Embryonic facial prominence (tissue), 1 donor: Measurements from ENCODE around the gene MAX.

Experiments
- DNase-seq: peaks from one replicate; pipeline ENCODE4 v3.0.0-alpha.2; 2016; ENCODE audit errors: extremely low spot score

MAX gene

DNA sequence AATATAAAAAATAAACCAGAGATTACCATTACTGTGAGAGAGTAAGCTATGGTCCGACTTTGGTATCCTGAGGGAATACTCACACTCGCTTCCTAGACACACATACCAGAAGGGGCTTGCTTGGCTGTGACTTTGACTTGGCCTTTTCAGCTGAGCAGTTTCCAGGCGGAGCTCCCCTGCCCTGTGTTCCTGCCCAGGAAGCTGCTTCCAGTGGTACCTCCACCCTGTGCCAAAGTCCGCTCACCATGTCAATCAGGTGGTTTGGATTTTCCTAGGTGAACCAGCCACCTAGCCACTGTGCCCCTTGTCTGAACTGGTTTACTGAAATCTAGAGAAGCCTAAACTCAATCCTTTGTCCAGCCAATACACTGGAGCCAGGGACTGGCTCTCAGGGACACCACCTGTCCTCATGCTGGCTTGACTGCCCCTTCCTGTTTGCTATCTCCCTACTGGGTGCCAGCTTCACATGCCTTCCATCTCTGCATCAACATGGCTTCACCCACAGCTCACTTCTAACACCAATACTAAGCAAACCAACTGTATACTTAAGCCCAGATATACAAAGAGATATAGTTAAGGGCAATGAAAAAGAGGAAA is 28.6 kb downstream of the MAX start:
- DNase-seq = no peak

DNA sequence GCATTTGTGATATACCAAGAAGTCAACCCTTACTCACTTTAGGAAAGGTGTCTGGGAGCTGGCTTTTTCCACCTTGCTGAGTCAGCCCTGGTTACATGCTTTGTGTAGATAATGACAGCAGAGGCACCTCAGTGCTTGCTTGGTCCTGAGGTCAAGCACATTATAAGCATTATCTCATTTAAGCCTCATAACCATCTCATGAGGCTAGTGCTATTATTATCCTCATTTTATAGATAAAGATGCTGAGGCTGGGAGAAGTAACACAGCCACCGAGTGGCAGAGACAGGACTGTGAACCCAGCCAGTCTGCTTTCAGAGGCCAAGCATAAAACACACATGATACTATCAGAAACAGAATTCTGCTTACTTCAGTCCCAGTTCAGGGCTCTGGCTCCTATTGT is 29.4 kb downstream of the MAX start:
- no peak for DNase-seq

DNA sequence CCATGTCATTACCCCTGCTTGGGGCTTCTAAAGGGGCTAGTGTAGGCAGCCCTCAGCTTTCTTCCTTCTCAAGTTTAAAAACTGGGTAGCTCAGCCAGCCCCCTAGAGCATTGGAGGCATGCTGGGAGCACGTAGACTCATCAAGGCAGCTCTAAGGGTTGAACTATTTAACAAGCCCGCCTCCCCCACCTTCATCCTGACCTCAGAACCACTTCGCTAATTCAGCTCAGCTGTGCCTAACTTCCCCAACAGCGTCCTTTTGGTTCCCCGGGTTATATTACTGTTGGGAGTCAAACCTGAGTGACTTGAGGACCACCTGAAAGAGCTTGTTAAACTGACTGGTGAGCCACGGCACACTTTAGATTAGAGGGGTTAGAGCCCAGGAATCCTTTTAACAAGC is 30.1 kb downstream of the MAX start:
- DNase-seq = no peak

DNA sequence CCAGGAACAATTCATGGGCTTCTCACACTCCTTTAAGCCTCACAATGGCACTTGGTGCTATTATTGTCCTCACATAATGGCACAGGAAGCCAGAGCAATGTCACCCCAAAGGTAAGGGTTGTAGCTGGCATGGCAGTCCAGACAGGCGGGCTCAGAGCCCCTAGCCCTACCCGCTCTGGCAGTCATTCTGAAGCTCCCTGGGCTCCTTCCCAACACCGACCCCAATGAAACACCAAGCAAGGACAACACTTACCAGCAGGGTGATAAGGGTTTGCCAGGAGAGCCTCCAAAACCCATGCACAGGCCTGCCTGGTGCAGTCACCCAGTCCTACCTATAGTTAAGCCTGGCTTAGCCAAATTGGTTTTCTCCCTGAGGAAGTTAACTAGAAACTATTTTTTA is 30.8 kb downstream of the MAX start:
- DNase-seq = no peak

DNA sequence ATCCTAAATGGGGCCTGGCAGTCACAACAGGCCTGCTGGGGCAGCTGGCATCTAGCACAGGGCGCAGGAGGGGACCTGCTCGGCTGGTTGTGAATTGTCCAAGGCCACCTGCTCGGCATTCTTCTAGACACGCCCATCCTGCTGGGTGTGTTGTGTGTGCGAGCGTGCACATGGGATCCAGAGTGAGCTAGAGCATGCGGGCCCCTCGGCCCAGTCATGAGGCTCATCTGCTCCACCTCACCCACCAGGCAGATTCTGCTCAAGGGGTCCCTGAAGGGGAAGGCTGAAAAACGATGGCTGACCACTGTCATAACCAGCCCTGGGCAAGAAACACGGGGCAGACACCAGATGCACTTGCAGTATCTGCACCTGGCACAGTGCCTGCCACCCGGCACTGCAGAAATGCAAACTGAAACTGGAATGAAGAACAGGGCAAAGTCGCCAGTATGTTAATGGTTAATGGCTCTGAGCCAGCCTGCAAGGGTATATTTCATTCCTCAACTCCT is 31.8 kb downstream of the MAX start:
- no peak for DNase-seq

DNA sequence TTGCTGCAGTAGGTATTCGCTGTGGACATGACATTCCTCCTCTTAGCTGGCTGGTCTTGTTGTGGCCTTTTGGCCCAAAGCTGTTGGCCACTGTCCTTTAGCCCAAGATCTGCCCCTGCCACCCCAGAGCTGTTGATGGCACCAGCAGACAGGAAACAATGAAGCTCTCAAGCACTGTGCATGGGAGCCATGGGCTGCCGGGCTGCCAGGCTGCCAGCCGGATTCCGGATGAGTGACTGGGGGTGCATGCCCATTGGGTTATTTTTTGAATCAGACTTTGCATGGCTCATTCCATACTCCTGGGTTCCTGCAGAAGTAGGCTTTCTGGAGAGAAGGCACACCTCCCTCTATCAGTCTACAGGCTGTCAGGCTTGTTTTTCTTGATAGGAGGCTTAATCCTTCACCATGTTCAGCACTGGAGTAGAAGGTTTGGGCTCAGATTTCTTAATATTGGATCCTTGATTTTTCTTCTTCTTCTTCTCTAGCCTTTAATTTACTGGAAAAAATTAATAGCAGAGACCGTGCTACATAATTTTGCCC is 32.4 kb downstream of the MAX start:
- DNase-seq = no peak

DNA sequence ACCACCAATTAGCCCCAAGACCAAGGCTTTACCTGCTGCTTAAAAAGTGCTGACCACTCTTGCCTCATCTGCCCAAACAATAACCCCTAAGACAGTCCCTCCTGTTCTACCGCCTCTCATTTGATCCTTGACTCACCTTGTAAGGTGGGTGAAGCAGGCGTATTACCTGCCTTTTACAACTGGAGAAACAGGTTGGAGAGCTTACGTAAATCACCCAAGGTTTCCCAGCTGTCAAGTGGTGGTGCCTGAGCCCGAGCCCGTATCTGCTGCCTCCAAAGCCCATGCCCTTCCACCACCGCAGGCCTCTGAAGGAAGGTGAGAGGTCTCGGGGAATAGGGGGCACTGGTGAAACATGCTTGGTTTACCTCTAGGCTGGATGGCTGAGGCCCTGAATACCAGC is 36.6 kb downstream of the MAX start:
- DNase-seq = no peak

DNA sequence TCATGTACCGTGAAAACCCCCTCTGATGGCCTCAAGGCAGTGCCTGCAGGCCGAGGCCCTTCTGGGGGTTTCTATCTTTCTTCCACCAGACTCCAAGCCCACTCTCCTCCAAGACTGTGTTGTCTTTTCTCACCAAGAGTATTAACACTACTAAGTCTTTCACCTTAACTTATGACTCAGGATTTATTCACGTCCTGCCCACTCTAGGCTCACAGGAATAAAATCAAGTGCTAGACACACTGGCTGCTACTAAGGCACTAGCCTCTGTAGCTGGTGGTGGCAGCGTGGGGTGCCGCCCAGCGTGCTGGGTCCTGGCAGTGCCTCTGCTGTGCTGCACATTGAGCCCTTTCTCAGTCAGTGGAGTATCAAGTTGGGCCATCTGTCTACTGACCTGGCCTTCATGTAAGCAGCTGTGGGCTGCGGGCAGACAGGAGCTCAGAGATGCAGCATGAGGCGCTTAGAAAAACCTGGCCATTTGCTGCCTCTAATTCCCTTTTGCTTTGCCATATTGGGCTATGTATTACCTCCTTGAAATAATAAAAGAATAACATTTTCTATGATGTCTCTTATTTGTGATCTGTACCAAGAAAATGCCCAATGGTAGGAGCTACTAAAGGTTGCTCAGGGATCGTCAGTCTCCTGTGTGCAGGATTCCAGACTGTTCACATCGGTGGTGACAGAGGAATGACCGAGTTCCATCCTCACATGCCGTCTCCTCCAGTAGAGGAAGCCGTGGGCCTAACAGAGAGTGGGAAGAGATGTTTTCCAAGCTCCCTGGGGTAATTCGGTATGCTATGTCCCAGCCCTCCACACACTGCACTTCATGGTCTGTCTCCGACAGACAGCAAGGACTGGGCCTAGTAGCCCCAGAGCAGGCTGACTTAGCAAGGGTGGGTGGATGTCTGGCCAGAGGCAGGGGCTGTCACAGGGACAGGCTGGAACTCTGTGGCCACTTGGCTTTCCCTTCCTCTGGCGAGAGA is 39.9 kb downstream of the MAX start:
- DNase-seq = no peak

DNA sequence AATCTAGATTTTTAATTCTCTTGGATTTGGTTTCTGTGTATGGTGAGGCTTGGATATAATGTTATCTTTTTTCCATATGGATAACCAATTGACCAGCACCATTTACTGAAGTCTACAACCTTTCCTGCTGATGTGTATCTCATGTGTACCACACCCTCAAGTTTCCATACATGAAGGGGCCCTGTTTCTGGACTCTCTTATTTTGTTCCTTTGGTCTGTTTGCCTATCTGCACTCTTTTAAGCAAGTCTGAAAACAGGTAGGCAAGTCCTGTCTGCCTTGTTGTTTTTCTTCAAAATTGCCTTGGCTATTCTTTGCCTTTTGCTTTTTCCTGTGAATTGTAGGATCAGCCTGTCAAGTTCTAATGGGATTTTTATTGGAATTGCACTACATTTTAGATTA is 44.6 kb downstream of the MAX start:
- DNase-seq = no peak

DNA sequence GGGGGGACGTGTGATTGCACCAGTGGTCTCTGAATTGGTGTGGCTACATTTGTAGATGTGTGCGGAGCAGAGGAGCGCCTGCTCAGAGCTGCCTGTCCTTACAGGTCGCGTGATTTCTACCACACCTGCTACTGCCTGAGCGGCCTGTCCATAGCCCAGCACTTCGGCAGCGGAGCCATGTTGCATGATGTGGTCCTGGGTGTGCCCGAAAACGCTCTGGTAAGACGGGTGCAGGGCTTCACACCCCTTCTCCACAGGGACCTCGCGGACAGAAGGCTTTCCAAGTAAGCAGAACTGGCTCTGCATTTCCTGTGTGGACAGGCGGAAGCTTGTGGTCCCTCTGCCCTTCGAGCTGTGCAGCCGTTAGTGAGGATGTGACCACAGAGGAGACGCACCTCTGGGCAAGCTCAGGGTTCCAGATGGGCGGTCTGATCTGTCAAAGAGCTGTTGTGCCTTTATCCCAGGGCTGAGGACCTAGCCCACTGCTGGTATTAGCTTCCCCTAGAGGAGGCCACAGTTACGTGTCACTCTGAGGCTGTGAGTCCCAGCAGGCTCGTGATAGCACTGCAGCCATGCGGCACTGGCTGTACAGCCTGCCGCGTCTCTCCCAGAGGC is 47.7 kb downstream of the MAX start:
- DNase-seq = no peak

DNA sequence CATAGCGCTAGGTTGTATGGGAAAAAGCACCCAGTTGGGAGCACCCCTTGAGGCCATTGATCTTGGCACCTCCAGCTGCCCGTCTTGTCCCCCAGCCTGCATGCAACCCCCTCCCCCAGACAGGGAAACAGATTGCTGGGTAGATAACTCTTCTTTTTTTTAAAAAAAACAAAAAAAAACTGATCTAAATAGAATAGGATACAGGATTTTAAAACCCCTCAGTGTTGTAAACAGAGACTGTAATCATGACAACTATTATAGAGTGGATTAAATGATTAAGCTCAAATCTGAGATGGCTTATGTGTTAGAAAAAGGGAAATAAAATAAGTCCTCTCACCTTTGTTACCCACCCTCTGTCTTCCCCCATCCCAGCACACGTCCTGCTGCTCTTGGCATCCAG is 48.9 kb downstream of the MAX start:
- no peak for DNase-seq

DNA sequence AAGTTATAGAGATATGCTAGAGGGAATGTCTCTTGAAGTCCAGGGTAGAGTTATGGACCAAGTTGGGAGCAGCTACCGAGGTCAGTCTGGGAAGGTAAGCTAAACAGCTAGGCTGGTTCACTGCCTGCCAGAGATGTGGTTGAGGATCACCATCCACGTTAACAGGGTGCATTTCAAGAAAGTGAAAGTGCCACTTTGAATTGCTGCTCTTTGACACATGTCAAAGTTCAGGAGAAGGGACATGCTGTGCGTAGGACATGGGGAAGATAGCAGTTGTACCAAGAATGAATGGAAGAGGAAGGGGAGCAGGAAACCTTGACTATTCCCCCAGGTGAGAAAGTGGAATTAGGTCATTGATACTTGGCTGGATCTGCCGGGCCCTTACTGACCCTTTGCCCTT is 49.5 kb downstream of the MAX start:
- no peak for DNase-seq

DNA sequence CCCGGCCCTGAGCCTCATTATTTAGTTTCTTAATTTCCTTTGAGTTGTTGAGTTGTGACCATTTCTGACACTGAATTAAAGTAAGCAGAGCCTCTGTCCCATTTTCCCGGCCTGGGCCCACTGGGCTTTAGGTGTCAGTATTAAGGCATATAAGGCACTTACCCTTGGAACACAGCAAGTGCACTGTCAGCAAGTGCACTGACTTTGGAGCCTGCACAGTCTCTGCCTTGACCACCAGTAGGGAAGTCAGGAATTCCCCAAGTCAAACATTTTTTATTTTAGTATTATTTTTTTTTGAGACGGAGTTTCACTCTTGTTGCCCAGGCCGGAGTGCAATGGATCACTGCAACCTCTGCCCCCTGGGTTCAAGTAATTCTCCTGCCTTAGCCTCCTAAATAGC is 56.6 kb downstream of the MAX start:
- no peak for DNase-seq

DNA sequence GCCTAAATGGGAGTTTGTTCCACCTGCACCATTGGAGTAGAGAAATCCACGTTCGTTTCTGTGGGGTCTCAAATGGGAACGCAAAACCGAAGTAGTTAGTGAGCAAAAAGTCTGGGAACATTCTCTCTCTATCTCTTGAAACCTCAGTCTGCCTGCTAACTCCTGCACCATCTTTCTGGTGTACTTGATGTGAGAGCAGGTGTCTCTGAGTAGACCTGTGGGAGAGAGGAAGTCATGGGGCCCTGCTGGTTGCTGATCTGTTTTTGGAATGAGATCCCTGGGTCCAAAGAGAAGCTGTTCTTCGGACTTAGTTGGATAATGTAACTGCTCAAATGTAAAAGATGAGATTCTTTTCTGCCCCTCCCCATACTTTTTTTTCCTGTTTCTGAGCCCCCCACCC is 57.3 kb downstream of the MAX start:
- DNase-seq = no peak

DNA sequence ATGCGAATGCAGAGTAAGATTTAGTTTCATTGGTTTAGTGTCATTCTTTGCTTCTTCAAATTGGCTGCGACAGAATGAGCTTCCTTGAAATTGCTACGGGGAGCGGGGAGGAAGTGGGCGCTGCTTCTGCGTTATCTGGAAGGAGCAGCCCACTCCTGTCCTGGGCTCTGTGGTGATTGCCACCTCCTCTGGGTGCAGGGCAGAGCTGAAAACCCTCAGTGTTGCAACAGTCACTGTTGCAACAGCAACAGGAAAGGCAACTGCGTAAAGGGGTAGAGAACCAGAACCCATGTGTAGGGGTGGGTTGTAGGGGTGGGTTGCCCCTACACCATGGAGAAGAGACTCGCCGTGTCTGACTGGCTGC is 57.7 kb downstream of the MAX start:
- DNase-seq = no peak

DNA sequence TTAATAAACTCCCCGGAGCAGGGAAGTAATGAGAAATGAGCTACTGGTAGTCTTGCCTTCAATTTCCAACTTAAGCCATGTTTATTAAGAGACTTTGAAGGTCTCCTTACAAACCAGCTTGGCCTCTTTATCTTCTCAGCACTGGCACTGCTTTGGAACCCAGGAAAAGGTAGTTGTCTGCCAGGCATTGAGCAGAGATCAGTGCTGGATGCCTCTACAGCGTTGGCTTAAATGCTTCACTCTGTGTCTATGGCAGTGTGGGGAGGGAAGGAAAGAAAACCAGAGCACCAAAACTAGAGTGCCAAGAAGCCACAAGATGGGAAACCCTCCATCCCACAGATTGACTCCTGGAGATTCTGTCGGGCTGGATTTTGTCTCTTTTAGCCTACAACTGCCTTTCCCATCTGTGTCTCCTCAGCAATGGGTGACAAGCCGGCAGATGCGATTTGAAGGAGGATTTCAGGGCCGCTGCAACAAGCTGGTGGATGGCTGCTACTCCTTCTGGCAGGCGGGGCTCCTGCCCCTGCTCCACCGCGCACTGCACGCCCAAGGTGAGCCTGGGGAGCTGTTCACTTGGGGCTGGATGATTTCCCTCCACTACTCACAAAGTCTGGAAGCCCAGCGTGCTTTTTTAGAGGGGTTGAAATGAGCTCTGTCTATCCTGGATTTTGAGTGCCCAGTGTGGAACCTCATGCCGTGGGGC is 58.3 kb downstream of the MAX start:
- DNase-seq = no peak

DNA sequence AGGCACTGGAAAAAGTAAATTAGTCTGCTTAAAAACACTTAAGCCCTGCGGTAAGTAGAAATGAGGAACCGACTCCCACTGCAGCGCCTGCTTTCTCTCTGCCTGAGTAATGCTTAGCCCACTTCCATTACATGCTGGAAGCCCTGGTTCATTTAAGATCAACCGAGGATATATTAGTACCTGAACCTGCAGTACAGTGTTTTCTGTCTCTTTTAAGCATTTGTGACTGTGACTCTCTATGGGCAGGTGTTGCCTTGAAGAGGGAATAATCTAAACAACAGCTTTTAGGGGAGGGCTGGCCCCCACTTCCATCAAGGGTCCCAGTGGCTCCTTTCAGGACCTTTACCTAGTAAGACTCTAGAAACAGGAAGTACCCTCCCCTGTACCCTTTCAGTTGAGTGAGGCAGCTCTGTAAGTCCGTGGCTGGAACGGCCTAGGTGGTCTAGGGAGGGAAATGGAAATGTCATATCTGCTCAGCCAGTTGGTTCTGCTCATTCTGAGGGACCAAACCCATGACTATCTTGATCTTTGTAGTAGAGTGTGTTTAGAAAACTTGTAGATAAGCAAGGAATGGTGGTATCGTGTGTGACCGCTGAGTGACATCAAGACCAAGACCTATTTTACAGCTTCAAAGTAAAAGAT is 59.5 kb downstream of the MAX start:
- DNase-seq = no peak

DNA sequence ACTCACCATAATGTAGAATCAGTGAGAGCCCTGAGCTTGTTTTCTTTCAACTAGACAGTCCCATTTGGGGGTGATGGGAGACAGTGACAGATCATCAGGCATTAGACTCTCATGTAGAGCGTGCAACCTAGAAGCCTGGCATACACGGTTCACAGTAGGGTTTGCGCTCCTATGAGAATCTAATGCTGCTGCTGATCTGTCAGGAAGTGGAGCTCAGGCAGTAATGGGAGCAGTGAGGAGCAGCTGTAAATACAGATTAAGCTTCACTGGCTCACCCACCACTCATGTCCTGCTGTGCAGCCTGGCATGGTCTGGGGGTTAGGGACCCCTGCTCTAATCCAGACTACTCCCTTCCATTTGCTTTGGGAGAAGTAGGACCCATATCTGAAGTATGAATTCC is 60.0 kb downstream of the MAX start:
- DNase-seq = no peak

DNA sequence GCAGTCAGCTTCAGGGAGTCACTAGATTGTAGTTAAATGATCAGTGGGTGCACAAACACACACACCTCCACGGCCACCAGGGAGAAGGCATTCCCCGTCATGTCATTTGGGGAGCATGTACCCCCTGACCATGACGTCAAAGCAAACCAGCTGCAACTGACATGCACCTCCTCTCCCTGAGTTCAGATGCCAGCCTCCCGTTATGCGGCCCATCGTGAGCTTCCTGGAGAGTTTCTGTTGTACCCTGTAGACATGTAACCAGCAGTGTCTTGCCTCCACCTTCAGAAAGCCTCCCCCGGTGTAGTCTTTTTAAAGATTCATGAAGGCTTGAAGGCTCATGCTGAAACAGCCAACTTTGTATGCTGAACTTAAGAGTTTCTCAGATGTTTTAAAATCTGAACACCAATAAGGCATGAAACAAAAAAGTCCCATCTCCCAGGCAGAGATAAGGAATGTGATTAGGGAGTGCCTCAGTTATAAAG is 60.8 kb downstream of the MAX start:
- no peak for DNase-seq

DNA sequence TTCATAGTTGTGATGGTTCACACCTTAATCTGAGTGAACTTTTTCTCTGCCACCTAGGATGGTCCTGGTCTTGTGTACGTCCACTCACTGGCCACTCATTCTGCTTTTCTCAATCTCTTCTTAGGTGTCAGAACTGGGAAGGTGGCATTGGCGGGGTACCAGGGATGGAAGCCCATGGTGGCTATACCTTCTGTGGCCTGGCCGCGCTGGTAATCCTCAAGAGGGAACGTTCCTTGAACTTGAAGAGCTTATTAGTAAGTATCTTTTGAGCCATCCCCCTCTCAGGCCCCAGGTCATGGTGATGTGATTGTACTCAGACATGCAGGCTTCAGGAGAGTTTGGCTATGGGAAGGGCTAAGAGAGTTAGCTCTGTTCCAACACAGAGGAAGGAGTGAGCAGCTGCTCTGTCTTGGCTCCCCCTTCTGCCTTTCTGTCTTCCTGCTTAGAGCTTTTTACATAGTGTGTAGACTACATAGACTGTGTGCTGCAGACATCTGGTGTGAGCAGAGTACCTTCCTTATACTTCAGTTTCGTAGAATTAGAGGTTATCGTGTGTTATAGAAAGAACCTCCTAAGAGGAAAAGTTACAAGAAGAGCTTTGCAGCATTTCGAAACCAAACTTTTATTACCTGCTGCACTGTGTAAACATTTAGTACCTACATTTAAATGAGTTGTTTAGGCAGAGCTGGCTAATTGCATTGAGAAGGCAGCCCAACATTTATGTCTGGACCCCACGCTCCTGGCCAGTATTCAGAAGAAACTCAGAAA is 61.5 kb downstream of the MAX start:
- DNase-seq = no peak

DNA sequence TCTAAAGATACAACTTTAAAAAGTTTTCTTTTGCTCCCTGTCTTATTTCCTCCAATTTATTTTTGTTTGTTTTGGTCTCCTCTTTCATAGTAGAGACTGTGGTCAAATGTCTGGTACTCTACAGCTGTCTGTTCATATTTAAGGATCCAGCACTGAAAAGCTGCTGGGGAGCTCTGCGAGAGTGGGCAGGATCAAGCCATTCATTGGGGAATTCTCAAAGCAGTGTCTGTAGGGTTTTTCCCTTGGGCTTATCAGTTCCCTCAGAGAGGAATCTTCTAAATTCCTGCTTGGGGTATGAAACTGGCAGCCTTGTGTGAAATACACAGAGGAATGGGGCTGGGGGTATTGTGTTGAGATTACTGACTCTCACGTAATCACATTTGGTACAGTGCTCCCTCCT is 63.4 kb downstream of the MAX start:
- no peak for DNase-seq
